ENCODE measurements around the gene KSR2.

Gene KSR2

DNA sequence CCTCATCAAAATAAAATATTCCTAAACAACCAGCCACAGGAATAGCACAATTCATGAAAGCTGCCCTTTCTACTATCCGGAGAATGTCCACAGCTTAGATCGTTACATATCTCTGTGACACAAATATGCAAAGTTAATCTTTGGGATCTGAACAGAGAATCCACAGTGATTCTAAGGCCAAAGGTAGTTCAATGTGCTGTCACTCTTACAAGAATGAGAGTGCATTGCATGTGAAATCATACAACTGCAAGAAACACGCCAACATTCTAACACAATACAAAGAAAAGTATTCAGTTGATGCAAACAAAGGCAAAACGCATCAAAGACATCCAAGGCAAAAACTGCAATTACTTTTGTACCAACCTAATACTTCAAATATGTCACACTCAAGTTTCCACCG, 60.4 kb downstream of the KSR2 start:
- DNase-seq (ENCODE audit: low read depth), result no peak
- TF ChIP-seq, protein P1, sequence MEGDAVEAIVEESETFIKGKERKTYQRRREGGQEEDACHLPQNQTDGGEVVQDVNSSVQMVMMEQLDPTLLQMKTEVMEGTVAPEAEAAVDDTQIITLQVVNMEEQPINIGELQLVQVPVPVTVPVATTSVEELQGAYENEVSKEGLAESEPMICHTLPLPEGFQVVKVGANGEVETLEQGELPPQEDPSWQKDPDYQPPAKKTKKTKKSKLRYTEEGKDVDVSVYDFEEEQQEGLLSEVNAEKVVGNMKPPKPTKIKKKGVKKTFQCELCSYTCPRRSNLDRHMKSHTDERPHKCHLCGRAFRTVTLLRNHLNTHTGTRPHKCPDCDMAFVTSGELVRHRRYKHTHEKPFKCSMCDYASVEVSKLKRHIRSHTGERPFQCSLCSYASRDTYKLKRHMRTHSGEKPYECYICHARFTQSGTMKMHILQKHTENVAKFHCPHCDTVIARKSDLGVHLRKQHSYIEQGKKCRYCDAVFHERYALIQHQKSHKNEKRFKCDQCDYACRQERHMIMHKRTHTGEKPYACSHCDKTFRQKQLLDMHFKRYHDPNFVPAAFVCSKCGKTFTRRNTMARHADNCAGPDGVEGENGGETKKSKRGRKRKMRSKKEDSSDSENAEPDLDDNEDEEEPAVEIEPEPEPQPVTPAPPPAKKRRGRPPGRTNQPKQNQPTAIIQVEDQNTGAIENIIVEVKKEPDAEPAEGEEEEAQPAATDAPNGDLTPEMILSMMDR (IDR thresholded peaks at IDR 0.05; ENCODE audit: insufficient read depth, low read depth, low read length, missing control alignments), result no peak

DNA sequence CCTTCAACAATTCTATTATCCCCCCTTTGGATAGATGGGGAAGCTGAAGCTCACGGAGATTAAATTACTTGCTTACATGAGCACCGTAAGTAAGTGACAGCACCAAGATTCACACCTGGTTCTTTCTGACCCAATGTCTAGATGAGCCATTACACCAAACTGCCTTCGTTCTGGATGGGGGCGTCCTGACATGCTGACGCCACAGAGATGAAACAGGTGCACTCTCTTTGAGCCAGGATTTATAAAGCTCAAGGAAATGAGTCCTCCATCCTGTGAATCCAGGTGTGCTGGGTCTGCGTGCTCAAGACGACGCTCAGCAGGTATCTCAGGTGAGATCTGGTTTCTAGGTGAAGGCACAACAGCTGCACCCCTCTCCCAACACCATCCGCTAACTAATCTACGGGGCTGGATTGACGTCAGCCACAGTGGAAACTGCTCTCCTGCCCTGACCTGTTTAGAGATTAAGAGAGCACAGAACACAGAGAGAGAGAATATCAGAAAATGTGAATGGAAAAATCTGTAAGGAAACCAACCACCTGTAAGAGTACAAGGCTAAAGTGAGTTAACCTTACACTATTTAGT, 61.6 kb downstream of the KSR2 start:
- H3K4me3 ChIP-seq (ENCODE audit: low read depth, low read length), result no peak overlapping the region
- TF ChIP-seq, protein P1 (IDR thresholded peaks at IDR 0.05; ENCODE audit: insufficient read depth, low read depth, low read length, missing control alignments), result no peak
- DNase-seq (ENCODE audit: low read depth), result no peak

More for the DNA sequence above, 60.4 kb downstream of the KSR2 start:
- H3K4me3 ChIP-seq (ENCODE audit: low read depth, low read length), result no peak overlapping the region

DNA sequence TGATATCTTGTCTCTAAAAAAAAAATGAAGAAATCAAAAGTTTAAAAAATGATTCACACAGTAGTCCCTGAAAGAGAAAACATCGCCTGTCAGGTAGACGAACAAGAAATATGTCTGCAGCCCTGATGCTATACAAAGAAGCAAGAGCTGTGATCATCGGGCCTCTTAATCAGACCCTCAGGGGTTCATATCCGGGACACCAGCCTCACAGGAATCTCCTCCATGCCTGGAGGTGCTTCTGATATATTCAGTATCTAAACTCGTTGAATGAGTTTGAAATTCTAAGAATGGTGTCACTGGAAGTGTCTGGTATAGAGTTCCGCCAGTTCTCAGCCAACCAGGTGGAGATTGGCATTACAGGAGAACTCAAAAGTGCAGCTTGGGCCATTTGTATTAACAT, 64.7 kb downstream of the KSR2 start:
- TF ChIP-seq, protein P1 (IDR thresholded peaks at IDR 0.05; ENCODE audit: insufficient read depth, low read depth, low read length, missing control alignments), result no peak
- DNase-seq (ENCODE audit: low read depth), result no peak
- H3K4me3 ChIP-seq (ENCODE audit: low read depth, low read length), result no peak overlapping the region

DNA sequence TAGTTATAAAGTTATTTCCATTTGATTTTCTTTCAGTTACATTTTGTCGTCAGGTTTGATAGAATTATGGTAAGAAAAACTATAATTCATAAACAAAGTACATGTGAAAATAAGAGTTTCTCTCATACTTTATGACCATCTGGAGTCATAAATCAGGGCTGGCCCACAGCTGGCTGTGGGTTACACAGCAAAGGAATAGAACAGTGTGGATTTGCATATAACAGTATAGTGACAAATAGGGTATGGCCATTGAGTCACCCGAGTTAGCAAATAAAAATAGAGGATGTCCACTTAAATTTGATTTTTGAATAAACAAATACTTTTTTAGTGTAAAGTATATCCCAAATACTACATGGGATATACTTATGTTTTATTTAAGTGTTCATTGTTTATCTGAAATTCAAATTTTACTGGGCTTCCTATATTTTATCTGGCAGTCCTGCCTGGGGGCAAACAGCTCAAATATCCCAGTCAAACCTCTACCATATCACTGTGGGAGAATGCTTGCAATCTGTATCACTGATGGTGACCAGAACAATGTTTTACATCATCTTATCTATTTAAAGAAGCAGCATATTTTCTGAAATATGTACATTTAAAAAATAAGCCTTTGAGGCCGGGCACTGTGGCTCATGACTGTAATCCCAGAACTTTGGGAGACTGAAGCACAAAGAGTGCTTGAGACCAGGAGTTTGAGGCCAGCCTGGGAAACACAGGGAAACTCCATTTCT, 65.5 kb downstream of the KSR2 start:
- H3K4me3 ChIP-seq (ENCODE audit: low read depth, low read length), result no peak overlapping the region
- TF ChIP-seq, protein P1 (IDR thresholded peaks at IDR 0.05; ENCODE audit: insufficient read depth, low read depth, low read length, missing control alignments), result no peak

DNA sequence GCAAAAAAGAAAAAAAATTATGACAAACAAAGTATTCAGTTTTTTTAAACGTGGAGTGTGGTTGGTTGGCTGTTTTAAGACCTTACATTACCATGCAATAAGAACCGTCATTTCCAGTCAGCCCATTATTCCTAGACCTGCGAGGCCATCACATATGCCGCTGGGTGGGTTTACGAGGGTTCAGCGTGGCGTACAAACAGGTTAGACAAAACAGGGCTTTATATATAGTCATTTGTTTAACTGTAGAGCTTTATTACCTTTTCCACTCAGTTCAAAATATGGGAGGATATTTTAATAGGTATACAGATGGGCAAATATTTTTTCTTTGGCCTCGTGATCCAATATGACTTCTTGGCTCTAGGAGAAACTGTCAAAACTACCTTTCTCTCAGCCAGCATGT, 67.2 kb downstream of the KSR2 start:
- DNase-seq (ENCODE audit: low read depth), result no peak
- H3K4me3 ChIP-seq (ENCODE audit: low read depth, low read length), result no peak overlapping the region
- TF ChIP-seq, protein P1 (IDR thresholded peaks at IDR 0.05; ENCODE audit: insufficient read depth, low read depth, low read length, missing control alignments), result no peak

More for the DNA sequence above, 65.5 kb downstream of the KSR2 start:
- no peak for DNase-seq (ENCODE audit: low read depth)

DNA sequence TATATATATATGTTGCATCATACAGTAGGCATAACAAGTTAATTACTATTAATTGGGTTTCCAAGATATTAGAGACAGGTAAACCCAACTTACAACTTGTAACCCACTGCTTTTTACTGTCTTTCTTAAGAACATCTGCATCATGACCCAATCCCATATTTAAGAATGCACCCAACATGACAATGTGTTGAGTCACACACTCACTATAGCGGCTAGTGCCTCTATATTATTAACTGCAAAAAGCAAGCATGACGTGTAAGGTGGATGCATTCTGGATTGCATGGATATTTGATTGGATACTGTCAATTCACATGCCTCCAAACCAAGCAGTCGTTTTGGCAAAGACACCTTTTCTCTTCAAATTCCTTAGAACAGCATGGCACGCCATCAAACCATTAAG, 68.2 kb downstream of the KSR2 start:
- TF ChIP-seq, protein P1 (IDR thresholded peaks at IDR 0.05; ENCODE audit: insufficient read depth, low read depth, low read length, missing control alignments), result no peak
- no peak for DNase-seq (ENCODE audit: low read depth)
- no peak overlapping the region for H3K4me3 ChIP-seq (ENCODE audit: low read depth, low read length)
